B cell (primary cell): ENCODE measurements around the gene CCDC178.

Experiments used
- CTCF ChIP-seq: fragments of 200-600 bp; IDR thresholded peaks from one replicate; pipeline ENCODE4 v1.8.0; 2022; ENCODE audit warnings: antibody characterized with exemption, mild to moderate bottlenecking
- EZH2 ChIP-seq: IDR thresholded peaks from 2 replicates; pipeline ENCODE4 v1.6.1; 2012; ENCODE audit warnings: borderline replicate concordance, low read depth, mild to moderate bottlenecking, moderate library complexity, low read length; ENCODE audit not compliant: insufficient read depth, poor library complexity, severe bottlenecking

- peak; percentile 19 for TF ChIP-seq CTCF
- TF ChIP-seq EZH2, result no peak
Measured at GRCh38 chr18:33404244-33404873, 36.2 kb downstream of the CCDC178 start.
